CD14-positive monocyte (primary cell): Measurements from ENCODE around the gene SYTL2. TPM values are rescaled to one million over a fixed set of nuclear protein-coding genes. Genes with fewer than 3 reads are reported as not detected.

Source experiments
- DNase-seq, 3 donors: peaks; one replicate each; pipeline ENCODE4 v3.0.0-alpha.2; 2011 to 2022
- H2AFZ ChIP-seq: 2 replicates; pipeline ENCODE4 v1.6.0; 2012; ENCODE audit warnings: mild to moderate bottlenecking, low read depth, low read length, inconsistent platforms; ENCODE audit not compliant: insufficient read depth, poor library complexity, severe bottlenecking
- H3K27ac ChIP-seq, 2 donors: 1 replicate in 1 of 2; 2 replicates in 1 of 2; pipeline ENCODE4 v1.5.1; 2012 to 2013; ENCODE audit warnings: low read length in 2 of 2, control low read depth in 1 of 2, inconsistent platforms in 1 of 2, low read depth in 1 of 2, mild to moderate bottlenecking in 1 of 2
- H3K27me3 ChIP-seq, 2 donors: one replicate each; pipeline versions ENCODE4 v1.6.0 to v1.6.1; 2011 to 2013; ENCODE audit warnings: low read length in 2 of 2; ENCODE audit not compliant: control insufficient read depth in 2 of 2, insufficient read depth in 2 of 2
- H3K36me3 ChIP-seq, 2 donors: replicated peaks in 1 of 2; 1 replicate in 1 of 2; 2 replicates in 1 of 2; pipeline versions ENCODE4 v1.5.1 to v1.6.1; 2012 to 2013; ENCODE audit warnings: low read length in 2 of 2, control low read depth in 1 of 2, inconsistent platforms in 1 of 2, mild to moderate bottlenecking in 1 of 2; ENCODE audit not compliant: insufficient read depth in 2 of 2, control insufficient read depth in 1 of 2
- H3K4me1 ChIP-seq, 2 donors: 1 replicate in 1 of 2; 2 replicates in 1 of 2; pipeline versions ENCODE4 v1.5.1 to v1.6.1; 2012 to 2013; ENCODE audit warnings: low read length in 2 of 2, control low read depth in 1 of 2, inconsistent platforms in 1 of 2, mild to moderate bottlenecking in 1 of 2, moderate library complexity in 1 of 2; ENCODE audit not compliant: insufficient read depth in 2 of 2, control insufficient read depth in 1 of 2
- H3K4me2 ChIP-seq: replicated peaks from 2 replicates; pipeline ENCODE3; 2012; ENCODE audit warnings: low read length, moderate library complexity, mild to moderate bottlenecking; ENCODE audit not compliant: poor library complexity, severe bottlenecking; ENCODE audit errors: extremely low read depth
- H3K4me3 ChIP-seq, 3 experiments: fragments of 200-600 bp in 1 of 3; sonication (generic) in 1 of 3; replicated peaks in 1 of 3; 1 replicate in 2 of 3; 2 replicates in 1 of 3; pipeline ENCODE4 v1.5.1; 2011 to 2013; ENCODE audit warnings: low read length in 3 of 3, mild to moderate bottlenecking in 3 of 3, control low read depth in 2 of 3, low read depth in 2 of 3, inconsistent platforms in 1 of 3, moderate library complexity in 1 of 3
- H3K79me2 ChIP-seq: 2 replicates; pipeline ENCODE4 v1.6.0; 2012; ENCODE audit warnings: mild to moderate bottlenecking, control low read depth, inconsistent platforms, low read length, moderate library complexity; ENCODE audit not compliant: insufficient read depth
- H3K9ac ChIP-seq: 2 replicates; pipeline ENCODE4 v1.6.0; 2017; ENCODE audit warnings: low read length, mild to moderate bottlenecking; ENCODE audit not compliant: insufficient read depth, poor library complexity, severe bottlenecking
- H3K9me3 ChIP-seq, 2 donors: replicated peaks in 1 of 2; 1 replicate in 1 of 2; 2 replicates in 1 of 2; pipeline versions ENCODE4 v1.5.1 to v1.6.1; 2012 to 2013; ENCODE audit warnings: low read length in 2 of 2, control low read depth in 1 of 2; ENCODE audit not compliant: control insufficient read depth in 1 of 2, insufficient read depth in 1 of 2
- H4K20me1 ChIP-seq: 2 replicates; pipeline ENCODE4 v1.6.0; 2012; ENCODE audit warnings: mild to moderate bottlenecking, low read length, control low read depth, moderate library complexity; ENCODE audit not compliant: insufficient read depth
- H3K27ac Mint-ChIP-seq, 7 donors: one replicate each; pipeline ENCODE4 v1.8.0; 2020; ENCODE audit warnings: mild to moderate bottlenecking in 7 of 7, mixed read lengths in 7 of 7, moderate library complexity in 6 of 7, inconsistent platforms in 2 of 7
- H3K27me3 Mint-ChIP-seq, 3 donors: one replicate each; pipeline ENCODE4 v1.8.0; 2021 to 2022; ENCODE audit warnings: low read depth in 3 of 3, mild to moderate bottlenecking in 3 of 3, mixed read lengths in 3 of 3, moderate library complexity in 3 of 3, inconsistent platforms in 1 of 3
- H3K36me3 Mint-ChIP-seq, 2 donors: one replicate each; pipeline ENCODE4 v1.8.0; 2020; ENCODE audit warnings: mixed read lengths in 2 of 2, inconsistent platforms in 1 of 2, mild to moderate bottlenecking in 1 of 2
- H3K4me1 Mint-ChIP-seq: one replicate; pipeline ENCODE4 v1.8.0; 2020; ENCODE audit warnings: mild to moderate bottlenecking, mixed read lengths
- H3K4me3 Mint-ChIP-seq, 2 donors: one replicate each; pipeline ENCODE4 v1.8.0; 2020; ENCODE audit warnings: mild to moderate bottlenecking in 2 of 2, mixed read lengths in 2 of 2, moderate library complexity in 1 of 2
- H3K9me3 Mint-ChIP-seq, 7 donors: one replicate each; pipeline ENCODE4 v1.8.0; 2020 to 2022; ENCODE audit warnings: mixed read lengths in 7 of 7, mild to moderate bottlenecking in 6 of 7, moderate library complexity in 6 of 7, inconsistent platforms in 2 of 7
- WGBS: methylation state at CpG from one replicate; pipeline ENCODE4 v1.1.5; 2013; ENCODE audit warnings: missing lambda C conversion rate; ENCODE audit not compliant: insufficient coverage; 5-methylcytosine and 5-hydroxymethylcytosine counted together
- intact Hi-C, 2 donors: fragments of 100-400 bp; cut with micrococcal nuclease; formaldehyde crosslinking; loops; one replicate each; pipeline versions ENCODE4 v1.15.0 to v1.15.1; 2023
- polyA plus RNA-seq, 3 donors: library from polyadenylated mRNA; depleted of rRNA in 1 of 3; unstranded in 2 of 3; stranded (reverse) in 1 of 3; fragments of 300-500 nt in 2 of 3; fragments of >200 nt in 1 of 3; fragmentation: Illumina TruSeq in 2 of 3; gene quantifications; 1 replicate in 2 of 3; 2 replicates in 1 of 3; pipeline ENCODE4 v1.2.3, GENCODE V29; 2012 to 2021
- TF ChIP-seq, protein P1 (sequence below): fragments of 200-600 bp; IDR thresholded peaks from one replicate; pipeline ENCODE4 v1.8.0; 2022; ENCODE audit warnings: antibody characterized with exemption, mild to moderate bottlenecking

The SYTL2 gene
- polyA plus RNA-seq, 3 donors: 0.30 to 0.48 (median 0.34) TPM

DNA sequence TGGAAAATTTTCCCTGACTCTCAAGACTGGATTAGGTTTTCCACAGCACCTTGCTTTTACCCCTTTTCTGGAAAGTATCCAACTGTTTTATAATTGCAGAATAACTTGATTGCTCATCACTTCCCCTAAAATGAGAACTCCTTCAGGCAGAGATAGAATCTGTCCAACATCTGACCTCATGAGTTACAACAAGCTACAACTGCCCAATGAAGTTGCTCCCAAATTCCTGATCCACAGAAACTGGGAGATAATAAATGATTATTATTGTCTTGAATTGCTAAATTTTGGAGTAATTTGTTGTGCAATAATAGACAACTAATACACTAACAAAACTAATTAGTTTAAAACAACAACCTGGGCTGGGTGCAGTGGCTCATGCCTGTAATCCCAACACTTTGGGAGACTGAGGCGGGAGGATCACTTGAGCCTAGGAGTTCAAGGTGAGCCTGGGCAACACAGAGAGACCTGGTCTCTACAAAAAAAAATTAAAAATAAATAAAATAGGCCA is 34.2 kb upstream of the SYTL2 start:
- H3K27me3 ChIP-seq: no peaks in the 10 kb centered on the region
- WGBS: 100% methylated on average over 1 of the region's 1 CpG
- no peak overlapping the region for H3K27ac ChIP-seq
- H3K4me3 ChIP-seq: no peak overlapping the region
- intact Hi-C loops: no loop called here
- peaks cover 1 to 2% of the 10 kb centered on the region in 2 donors for H3K36me3 Mint-ChIP-seq
- no peaks in the 10 kb centered on the region for H4K20me1 ChIP-seq
- H3K4me1 Mint-ChIP-seq: peaks cover 2% of the 10 kb centered on the region
- H3K27me3 Mint-ChIP-seq: peaks cover 0 to 4% (median 1%) of the 10 kb centered on the region in 3 donors
- TF ChIP-seq, protein P1, sequence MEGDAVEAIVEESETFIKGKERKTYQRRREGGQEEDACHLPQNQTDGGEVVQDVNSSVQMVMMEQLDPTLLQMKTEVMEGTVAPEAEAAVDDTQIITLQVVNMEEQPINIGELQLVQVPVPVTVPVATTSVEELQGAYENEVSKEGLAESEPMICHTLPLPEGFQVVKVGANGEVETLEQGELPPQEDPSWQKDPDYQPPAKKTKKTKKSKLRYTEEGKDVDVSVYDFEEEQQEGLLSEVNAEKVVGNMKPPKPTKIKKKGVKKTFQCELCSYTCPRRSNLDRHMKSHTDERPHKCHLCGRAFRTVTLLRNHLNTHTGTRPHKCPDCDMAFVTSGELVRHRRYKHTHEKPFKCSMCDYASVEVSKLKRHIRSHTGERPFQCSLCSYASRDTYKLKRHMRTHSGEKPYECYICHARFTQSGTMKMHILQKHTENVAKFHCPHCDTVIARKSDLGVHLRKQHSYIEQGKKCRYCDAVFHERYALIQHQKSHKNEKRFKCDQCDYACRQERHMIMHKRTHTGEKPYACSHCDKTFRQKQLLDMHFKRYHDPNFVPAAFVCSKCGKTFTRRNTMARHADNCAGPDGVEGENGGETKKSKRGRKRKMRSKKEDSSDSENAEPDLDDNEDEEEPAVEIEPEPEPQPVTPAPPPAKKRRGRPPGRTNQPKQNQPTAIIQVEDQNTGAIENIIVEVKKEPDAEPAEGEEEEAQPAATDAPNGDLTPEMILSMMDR: no peak
- no peak overlapping the region for H3K4me2 ChIP-seq
- H3K4me3 Mint-ChIP-seq: no peak overlapping the region
- no peak overlapping the region for H2AFZ ChIP-seq
- H3K36me3 ChIP-seq: no peaks in the 10 kb centered on the region
- H3K9ac ChIP-seq: no peak overlapping the region
- no peaks in the 10 kb centered on the region for H3K4me1 ChIP-seq
- peaks cover 0 to 3% of the 10 kb centered on the region in 2 donors for H3K9me3 ChIP-seq
- H3K27ac Mint-ChIP-seq: no peak overlapping the region
- no peaks in the 10 kb centered on the region for H3K79me2 ChIP-seq
- no peak for DNase-seq
- H3K9me3 Mint-ChIP-seq: peaks cover 1 to 11% (median 2%) of the 10 kb centered on the region in 7 donors

DNA sequence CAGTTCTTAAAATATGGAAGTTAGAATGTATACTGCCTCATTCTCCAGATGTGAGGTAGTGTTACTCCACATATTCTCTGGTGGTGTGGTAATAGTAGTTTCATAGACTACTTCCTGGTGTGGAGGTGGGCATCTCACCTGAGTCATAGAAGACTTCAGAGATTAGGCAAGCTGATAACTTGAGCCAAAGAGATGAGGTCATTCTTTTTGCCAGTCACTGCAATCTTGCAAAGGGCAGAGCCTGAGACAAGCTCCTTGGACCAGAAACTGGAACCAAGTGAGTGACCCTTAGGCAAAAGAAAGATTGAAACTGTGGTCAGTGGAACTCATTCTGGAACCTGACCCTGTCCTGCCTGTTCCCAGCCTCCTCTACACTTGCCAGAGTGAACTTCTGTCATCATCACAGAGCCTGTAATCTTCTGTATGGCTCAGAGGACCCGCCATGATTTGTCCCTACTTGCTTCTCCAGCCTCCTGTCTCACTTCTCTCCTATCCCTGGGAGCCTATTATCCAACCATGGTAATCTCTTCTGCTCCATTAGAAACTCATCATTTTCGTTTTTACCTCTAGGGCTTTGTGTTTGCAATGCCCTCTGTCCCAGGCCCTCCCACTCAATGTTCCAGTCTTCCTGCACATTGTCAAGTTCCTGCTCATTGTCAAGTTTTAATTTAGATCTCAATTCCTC is 33.6 kb upstream of the SYTL2 start:
- no peaks in the 10 kb centered on the region for H3K27me3 ChIP-seq
- H3K9me3 ChIP-seq: peaks cover 0 to 3% of the 10 kb centered on the region in 2 donors
- no peak overlapping the region for H3K27ac ChIP-seq
- no peak overlapping the region for H3K9ac ChIP-seq
- peaks cover 0 to 9% (median 0%) of the 10 kb centered on the region in 7 donors for H3K9me3 Mint-ChIP-seq
- no peaks in the 10 kb centered on the region for H3K36me3 ChIP-seq
- no peaks in the 10 kb centered on the region for H3K79me2 ChIP-seq
- H3K27me3 Mint-ChIP-seq: peaks cover 0 to 4% (median 1%) of the 10 kb centered on the region in 3 donors
- intact Hi-C loops: no loop called here
- H3K36me3 Mint-ChIP-seq: no peaks in the 10 kb centered on the region
- H2AFZ ChIP-seq: no peak overlapping the region
- H3K4me3 ChIP-seq: no peak overlapping the region
- no peak for DNase-seq
- H3K4me1 Mint-ChIP-seq: peaks cover 2% of the 10 kb centered on the region
- H3K27ac Mint-ChIP-seq: peak overlapping the region in 1 of 7 donors; percentile 50
- 96% methylated on average over 2 of the region's 2 CpGs for WGBS
- no peaks in the 10 kb centered on the region for H3K4me1 ChIP-seq
- no peak overlapping the region for H3K4me2 ChIP-seq
- no peak overlapping the region for H3K4me3 Mint-ChIP-seq
- H4K20me1 ChIP-seq: no peaks in the 10 kb centered on the region
- TF ChIP-seq, protein P1: no peak
